ENCODE measurements around the gene CCNDBP1. TPM values are rescaled to one million over a fixed set of nuclear protein-coding genes. Genes with fewer than 3 reads are reported as not detected.

Gene CCNDBP1
- total and polyA plus RNA-seq, 5 donors from 2014 or later = 111 to 352 (median 303) TPM

DNA sequence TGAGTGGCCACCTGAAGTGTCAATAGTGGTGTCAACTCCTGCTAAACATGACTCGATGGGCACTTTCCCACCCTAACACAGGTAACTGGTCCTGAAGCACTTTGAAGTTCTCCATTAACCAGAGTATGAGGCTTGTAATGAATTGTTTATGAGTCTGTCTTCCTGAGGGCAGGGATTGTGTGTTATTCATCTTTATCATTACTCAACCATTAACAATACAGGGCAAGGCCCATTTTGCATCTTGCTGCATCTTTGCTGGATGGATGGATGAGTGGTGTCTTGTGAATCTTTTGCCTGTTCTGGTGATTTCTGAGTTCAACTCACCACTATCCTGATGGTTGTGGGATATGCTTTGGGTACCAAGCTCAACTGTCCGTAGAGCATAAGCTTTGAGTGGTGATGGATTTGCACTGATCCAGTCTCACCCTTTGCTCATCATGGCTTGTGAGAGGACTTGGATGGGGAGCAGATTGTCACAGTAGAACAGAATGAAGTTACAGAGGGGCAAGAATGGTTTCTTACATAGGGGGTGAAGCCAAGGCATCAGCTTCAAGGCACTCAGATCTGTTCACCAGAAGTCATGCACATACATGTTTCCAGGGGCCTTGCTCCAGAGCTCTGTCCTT lies 57.9 kb downstream of the CCNDBP1 start:
- ATAC-seq (ENCODE audit: low read depth in 2 of 2) (no peak), DNase-seq (no peak)
- Histone ChIP-seq H3K9me3 (ENCODE audit: control insufficient read depth in 2 of 2, low read length in 2 of 2) (no peaks in the 10 kb centered on the region), H3K36me3 (ENCODE audit: control insufficient read depth, insufficient read depth, low read length) (no peaks in the 10 kb centered on the region), H3K4me3 (ENCODE audit: low read depth, low read length) (no peak overlapping the region), H3K27me3 (ENCODE audit: control insufficient read depth, insufficient read depth, low read length) (peaks cover 9% of the 10 kb centered on the region), H3K4me1 (ENCODE audit: control insufficient read depth, insufficient read depth, low read length, poor library complexity, severe bottlenecking) (no peaks in the 10 kb centered on the region), H3K27ac (ENCODE audit: insufficient read depth, low read length, poor library complexity, severe bottlenecking) (no peak overlapping the region)
- Mint-ChIP-seq H3K36me3 (no peaks in the 10 kb centered on the region), H3K4me3 (no peak overlapping the region), H3K27ac (peak overlapping the region in 1 of 3 donors; percentile 72), H3K4me1 (no peaks in the 10 kb centered on the region), H3K27me3 (peaks cover 23% of the 10 kb centered on the region), H3K9me3 (no peaks in the 10 kb centered on the region)

DNA sequence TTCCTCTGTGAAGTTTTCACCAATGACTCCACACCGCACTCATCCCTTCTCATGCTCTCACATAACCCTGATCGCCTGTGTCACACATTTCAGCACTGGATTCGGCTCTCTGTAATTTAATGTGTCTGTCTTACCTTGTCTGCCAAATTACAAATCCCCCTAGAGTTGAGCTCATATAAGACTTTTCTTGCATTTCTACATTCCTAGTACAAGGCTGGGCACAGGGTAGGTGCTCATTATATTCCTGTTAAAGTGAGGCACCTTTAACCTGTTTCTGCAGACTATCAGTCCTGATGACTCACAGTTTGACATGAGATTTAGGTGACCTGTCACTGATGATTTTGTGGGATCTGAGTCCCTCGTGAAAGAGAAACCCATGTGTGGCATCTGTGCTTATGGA lies 58.9 kb downstream of the CCNDBP1 start:
- no peaks in the 10 kb centered on the region for H3K9me3 ChIP-seq (ENCODE audit: control insufficient read depth in 2 of 2, low read length in 2 of 2)
- no peak overlapping the region for H3K4me3 ChIP-seq (ENCODE audit: low read depth, low read length)
- ATAC-seq (ENCODE audit: low read depth in 2 of 2) = no peak
- H3K27ac ChIP-seq (ENCODE audit: insufficient read depth, low read length, poor library complexity, severe bottlenecking) = no peak overlapping the region
- H3K36me3 Mint-ChIP-seq = no peaks in the 10 kb centered on the region
- no peaks in the 10 kb centered on the region for H3K9me3 Mint-ChIP-seq
- H3K4me1 Mint-ChIP-seq = no peaks in the 10 kb centered on the region
- H3K4me3 Mint-ChIP-seq = no peak overlapping the region
- H3K36me3 ChIP-seq (ENCODE audit: control insufficient read depth, insufficient read depth, low read length) = no peaks in the 10 kb centered on the region
- no peak overlapping the region for H3K27ac Mint-ChIP-seq
- peaks cover 9% of the 10 kb centered on the region for H3K27me3 ChIP-seq (ENCODE audit: control insufficient read depth, insufficient read depth, low read length)
- no peaks in the 10 kb centered on the region for H3K4me1 ChIP-seq (ENCODE audit: control insufficient read depth, insufficient read depth, low read length, poor library complexity, severe bottlenecking)
- DNase-seq = no peak
- H3K27me3 Mint-ChIP-seq = peaks cover 23% of the 10 kb centered on the region

DNA sequence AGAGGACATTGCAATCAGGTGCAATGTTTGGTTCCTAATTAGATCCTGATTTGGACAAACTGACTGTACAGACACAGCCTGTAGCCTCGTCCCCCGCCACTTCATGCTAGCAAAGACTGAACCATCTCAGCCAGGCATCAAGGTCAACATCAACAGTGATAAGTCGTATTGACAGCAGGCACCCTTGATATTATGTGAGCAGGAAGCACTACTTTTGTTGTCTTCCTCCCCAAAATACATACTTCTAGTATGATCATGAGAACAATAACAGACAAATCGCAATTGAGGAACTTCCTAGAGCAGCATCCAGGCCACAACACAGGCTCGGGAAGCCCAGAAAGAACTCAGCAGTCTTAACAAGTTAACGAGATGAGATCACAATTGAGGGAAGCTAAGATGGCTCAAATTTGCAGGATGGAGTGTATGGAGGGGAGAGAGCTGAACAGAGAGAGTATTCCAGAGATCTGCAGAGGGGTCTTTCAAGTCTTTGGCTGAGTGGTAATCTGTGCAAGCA lies 61.1 kb downstream of the CCNDBP1 start:
- ATAC-seq (ENCODE audit: low read depth in 2 of 2) (no peak), DNase-seq (no peak)
- Mint-ChIP-seq H3K4me1 (no peaks in the 10 kb centered on the region), H3K4me3 (no peak overlapping the region), H3K9me3 (no peaks in the 10 kb centered on the region), H3K27ac (no peak overlapping the region), H3K36me3 (no peaks in the 10 kb centered on the region), H3K27me3 (peaks cover 23% of the 10 kb centered on the region)
- no peaks in the 10 kb centered on the region for H3K9me3 ChIP-seq (ENCODE audit: control insufficient read depth in 2 of 2, low read length in 2 of 2)
- no peak overlapping the region for H3K4me3 ChIP-seq (ENCODE audit: low read depth, low read length)
- no peaks in the 10 kb centered on the region for H3K4me1 ChIP-seq (ENCODE audit: control insufficient read depth, insufficient read depth, low read length, poor library complexity, severe bottlenecking)
- no peaks in the 10 kb centered on the region for H3K36me3 ChIP-seq (ENCODE audit: control insufficient read depth, insufficient read depth, low read length)
- peaks cover 6% of the 10 kb centered on the region for H3K27me3 ChIP-seq (ENCODE audit: control insufficient read depth, insufficient read depth, low read length)
- no peak overlapping the region for H3K27ac ChIP-seq (ENCODE audit: insufficient read depth, low read length, poor library complexity, severe bottlenecking)

Other genes with a start within 250 kb of the CCNDBP1 start
- gene UBR1, start 79.4 kb upstream of the CCNDBP1 start, total RNA-seq = 48.2 TPM
- 10 to 100 TPM; 15.9 to 18.7 (median 17.3) TPM for gene UBR1, start 79.4 kb upstream of the CCNDBP1 start, polyA plus RNA-seq
- gene TMEM62, start 51.8 kb upstream of the CCNDBP1 start, total RNA-seq = 30.0 TPM
- gene TMEM62, start 51.8 kb upstream of the CCNDBP1 start, polyA plus RNA-seq = 10 to 100 TPM; 11.4 to 18.1 (median 14.2) TPM
- not detected for gene EPB42, start 35.6 kb downstream of the CCNDBP1 start, total RNA-seq
- gene EPB42, start 35.6 kb downstream of the CCNDBP1 start, polyA plus RNA-seq = under 1 TPM in 1 of 4 donors, not detected in 3; 0.53 TPM
- not detected for gene TGM5, start 81.5 kb downstream of the CCNDBP1 start, total RNA-seq
- gene TGM5, start 81.5 kb downstream of the CCNDBP1 start, polyA plus RNA-seq = not detected
- not detected for gene TGM7, start 116.9 kb downstream of the CCNDBP1 start, total RNA-seq
- gene TGM7, start 116.9 kb downstream of the CCNDBP1 start, polyA plus RNA-seq = not detected
- gene LCMT2, start 145.2 kb downstream of the CCNDBP1 start, total RNA-seq = 9.9 TPM
- gene LCMT2, start 145.2 kb downstream of the CCNDBP1 start, polyA plus RNA-seq = 1 to 10 TPM; 2.9 to 7.9 (median 3.5) TPM
- gene ZSCAN29, start 185.6 kb downstream of the CCNDBP1 start, total RNA-seq = 20.9 TPM
- gene ZSCAN29, start 185.6 kb downstream of the CCNDBP1 start, polyA plus RNA-seq = 1 to 10 TPM; 5.0 to 7.7 (median 6.1) TPM
- 12.1 TPM for gene TUBGCP4, start 185.7 kb downstream of the CCNDBP1 start, total RNA-seq
- gene TUBGCP4, start 185.7 kb downstream of the CCNDBP1 start, polyA plus RNA-seq = 10 to 100 TPM; 10.2 to 12.2 (median 11.1) TPM

Measured in CD4-positive, CD25-positive, alpha-beta regulatory T cell (primary cell).